ENCODE results near the gene SDK1. TPM values are rescaled to one million over a fixed set of nuclear protein-coding genes. Genes with fewer than 3 reads are reported as not detected.
"Not testable (repeated sequence)": the region's sequence is repeated elsewhere in the genome, so short reads cannot be mapped to it uniquely, and the experiment has no call there.

SDK1 gene
- total and polyA plus RNA-seq, 2 experiments from 2014 or later, result 2.1 to 10.0 TPM

DNA sequence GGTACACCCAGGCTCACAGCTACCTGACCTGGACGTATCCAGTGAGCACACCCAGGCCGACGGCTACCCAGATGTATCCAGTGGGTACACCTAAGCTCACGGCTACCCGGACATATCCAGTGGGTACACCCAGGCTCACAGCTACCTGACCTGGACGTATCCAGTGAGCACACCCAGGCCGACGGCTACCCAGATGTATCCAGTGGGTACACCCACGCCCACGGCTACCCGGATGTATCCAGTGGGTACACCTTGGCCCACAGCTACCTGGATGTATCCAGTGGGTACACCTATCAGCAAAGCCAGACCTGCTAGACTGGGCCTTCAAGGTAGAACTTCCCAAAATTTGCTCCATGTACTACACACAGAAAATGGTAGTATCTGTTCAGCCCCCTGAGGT lies 662.7 kb downstream of the SDK1 start:
- H2AFZ ChIP-seq; H4K20me1 ChIP-seq (replicated peaks; ENCODE audit: insufficient read depth); H3K27me3 Mint-ChIP-seq (ENCODE audit: insufficient read depth, low read depth, poor library complexity); H3K27ac Mint-ChIP-seq; H3K4me1 Mint-ChIP-seq; ATAC-seq; H3K4me3 Mint-ChIP-seq; H3K9me3 Mint-ChIP-seq; H3K27me3 ChIP-seq (ENCODE audit: insufficient read depth); H3K36me3 ChIP-seq (ENCODE audit: insufficient read depth); DNase-seq (ENCODE audit: low spot score); H3F3A ChIP-seq (replicated peaks; ENCODE audit: low read depth); H3K27ac ChIP-seq (ENCODE audit: low read depth); H3K79me2 ChIP-seq (replicated peaks; ENCODE audit: insufficient read depth); H3K36me3 Mint-ChIP-seq (ENCODE audit: low read depth); H3K4me2 ChIP-seq; H3K9me2 ChIP-seq (ENCODE audit: insufficient read depth); H3K4me3 ChIP-seq; H3K4me1 ChIP-seq (ENCODE audit: insufficient read depth): not testable (repeated sequence)

DNA sequence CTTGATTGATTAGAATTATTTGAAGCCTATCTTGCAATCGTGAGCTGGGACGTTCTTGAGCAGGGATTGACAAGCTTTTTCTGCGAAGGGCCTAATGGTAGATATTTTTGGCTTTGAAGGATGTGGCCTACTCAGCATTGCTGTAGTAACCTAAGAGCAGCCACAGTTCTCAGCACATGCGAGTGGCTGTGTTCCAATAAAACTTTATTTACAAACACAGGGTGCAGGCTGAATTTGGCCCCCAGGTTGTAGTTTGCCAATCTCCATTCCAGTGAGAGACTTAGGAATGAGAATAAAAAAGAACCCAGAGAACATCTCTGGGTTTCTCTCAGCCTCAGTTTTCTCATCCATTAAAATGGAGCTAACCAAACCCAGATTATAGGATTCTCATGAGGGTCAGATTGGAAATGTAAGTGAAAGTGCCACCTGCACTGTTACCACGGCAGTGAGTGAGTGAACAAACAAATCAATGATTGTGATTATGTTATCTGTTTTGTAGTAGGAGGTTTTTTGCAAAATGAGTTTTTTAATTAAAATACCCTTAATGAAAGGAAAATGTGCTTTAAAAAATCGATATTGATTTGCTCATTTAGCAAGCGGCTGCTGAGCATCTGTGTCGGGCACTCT lies 664.0 kb downstream of the SDK1 start:
- Histone ChIP-seq H3K9me2 (ENCODE audit: insufficient read depth) (no peaks in the 10 kb centered on the region), H4K20me1 (replicated peaks; ENCODE audit: insufficient read depth) (no peaks in the 10 kb centered on the region), H3F3A (replicated peaks; ENCODE audit: low read depth) (no peaks in the 10 kb centered on the region), H3K36me3 (ENCODE audit: insufficient read depth) (no peaks in the 10 kb centered on the region), H3K79me2 (replicated peaks; ENCODE audit: insufficient read depth) (no peaks in the 10 kb centered on the region), H3K4me1 (ENCODE audit: insufficient read depth) (no peaks in the 10 kb centered on the region), H3K27ac (ENCODE audit: low read depth) (no peak overlapping the region), H3K27me3 (ENCODE audit: insufficient read depth) (no peaks in the 10 kb centered on the region), H3K4me3 (no peak overlapping the region), H3K4me2 (no peak overlapping the region), H2AFZ (no peak overlapping the region)
- Mint-ChIP-seq H3K27ac (no peak overlapping the region), H3K4me1 (peaks cover 2% of the 10 kb centered on the region; the same call in 1 of the 3 replicates), H3K27me3 (ENCODE audit: insufficient read depth, low read depth, poor library complexity) (peaks cover 5% of the 10 kb centered on the region), H3K36me3 (ENCODE audit: low read depth) (peaks cover 7% of the 10 kb centered on the region; the same call in 1 of the 3 replicates), H3K4me3 (no peak overlapping the region), H3K9me3 (no peaks in the 10 kb centered on the region)
- ATAC-seq (no peak), DNase-seq (ENCODE audit: low spot score) (no peak)
- TF ChIP-seq, protein P1, sequence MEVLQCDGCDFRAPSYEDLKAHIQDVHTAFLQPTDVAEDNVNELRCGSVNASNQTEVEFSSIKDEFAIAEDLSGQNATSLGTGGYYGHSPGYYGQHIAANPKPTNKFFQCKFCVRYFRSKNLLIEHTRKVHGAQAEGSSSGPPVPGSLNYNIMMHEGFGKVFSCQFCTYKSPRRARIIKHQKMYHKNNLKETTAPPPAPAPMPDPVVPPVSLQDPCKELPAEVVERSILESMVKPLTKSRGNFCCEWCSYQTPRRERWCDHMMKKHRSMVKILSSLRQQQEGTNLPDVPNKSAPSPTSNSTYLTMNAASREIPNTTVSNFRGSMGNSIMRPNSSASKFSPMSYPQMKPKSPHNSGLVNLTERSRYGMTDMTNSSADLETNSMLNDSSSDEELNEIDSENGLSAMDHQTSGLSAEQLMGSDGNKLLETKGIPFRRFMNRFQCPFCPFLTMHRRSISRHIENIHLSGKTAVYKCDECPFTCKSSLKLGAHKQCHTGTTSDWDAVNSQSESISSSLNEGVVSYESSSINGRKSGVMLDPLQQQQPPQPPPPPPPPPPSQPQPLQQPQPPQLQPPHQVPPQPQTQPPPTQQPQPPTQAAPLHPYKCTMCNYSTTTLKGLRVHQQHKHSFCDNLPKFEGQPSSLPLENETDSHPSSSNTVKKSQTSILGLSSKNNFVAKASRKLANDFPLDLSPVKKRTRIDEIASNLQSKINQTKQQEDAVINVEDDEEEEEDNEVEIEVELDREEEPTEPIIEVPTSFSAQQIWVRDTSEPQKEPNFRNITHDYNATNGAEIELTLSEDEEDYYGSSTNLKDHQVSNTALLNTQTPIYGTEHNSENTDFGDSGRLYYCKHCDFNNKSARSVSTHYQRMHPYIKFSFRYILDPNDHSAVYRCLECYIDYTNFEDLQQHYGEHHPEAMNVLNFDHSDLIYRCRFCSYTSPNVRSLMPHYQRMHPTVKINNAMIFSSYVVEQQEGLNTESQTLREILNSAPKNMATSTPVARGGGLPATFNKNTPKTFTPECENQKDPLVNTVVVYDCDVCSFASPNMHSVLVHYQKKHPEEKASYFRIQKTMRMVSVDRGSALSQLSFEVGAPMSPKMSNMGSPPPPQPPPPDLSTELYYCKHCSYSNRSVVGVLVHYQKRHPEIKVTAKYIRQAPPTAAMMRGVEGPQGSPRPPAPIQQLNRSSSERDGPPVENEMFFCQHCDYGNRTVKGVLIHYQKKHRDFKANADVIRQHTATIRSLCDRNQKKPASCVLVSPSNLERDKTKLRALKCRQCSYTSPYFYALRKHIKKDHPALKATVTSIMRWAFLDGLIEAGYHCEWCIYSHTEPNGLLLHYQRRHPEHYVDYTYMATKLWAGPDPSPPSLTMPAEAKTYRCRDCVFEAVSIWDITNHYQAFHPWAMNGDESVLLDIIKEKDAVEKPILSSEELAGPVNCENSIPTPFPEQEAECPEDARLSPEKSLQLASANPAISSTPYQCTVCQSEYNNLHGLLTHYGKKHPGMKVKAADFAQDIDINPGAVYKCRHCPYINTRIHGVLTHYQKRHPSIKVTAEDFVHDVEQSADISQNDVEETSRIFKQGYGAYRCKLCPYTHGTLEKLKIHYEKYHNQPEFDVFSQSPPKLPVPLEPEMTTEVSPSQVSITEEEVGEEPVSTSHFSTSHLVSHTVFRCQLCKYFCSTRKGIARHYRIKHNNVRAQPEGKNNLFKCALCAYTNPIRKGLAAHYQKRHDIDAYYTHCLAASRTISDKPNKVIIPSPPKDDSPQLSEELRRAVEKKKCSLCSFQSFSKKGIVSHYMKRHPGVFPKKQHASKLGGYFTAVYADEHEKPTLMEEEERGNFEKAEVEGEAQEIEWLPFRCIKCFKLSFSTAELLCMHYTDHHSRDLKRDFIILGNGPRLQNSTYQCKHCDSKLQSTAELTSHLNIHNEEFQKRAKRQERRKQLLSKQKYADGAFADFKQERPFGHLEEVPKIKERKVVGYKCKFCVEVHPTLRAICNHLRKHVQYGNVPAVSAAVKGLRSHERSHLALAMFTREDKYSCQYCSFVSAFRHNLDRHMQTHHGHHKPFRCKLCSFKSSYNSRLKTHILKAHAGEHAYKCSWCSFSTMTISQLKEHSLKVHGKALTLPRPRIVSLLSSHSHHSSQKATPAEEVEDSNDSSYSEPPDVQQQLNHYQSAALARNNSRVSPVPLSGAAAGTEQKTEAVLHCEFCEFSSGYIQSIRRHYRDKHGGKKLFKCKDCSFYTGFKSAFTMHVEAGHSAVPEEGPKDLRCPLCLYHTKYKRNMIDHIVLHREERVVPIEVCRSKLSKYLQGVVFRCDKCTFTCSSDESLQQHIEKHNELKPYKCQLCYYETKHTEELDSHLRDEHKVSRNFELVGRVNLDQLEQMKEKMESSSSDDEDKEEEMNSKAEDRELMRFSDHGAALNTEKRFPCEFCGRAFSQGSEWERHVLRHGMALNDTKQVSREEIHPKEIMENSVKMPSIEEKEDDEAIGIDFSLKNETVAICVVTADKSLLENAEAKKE (CRISPR knock-in tag; IDR thresholded peaks at IDR 0.05), result no peak
- no peak for TF ChIP-seq ZNF114 (CRISPR knock-in tag; IDR thresholded peaks at IDR 0.05)
- TF ChIP-seq CREB1 (CRISPR knock-in tag; IDR thresholded peaks at IDR 0.05; ENCODE audit: low read depth), result no peak
- no peak for TF ChIP-seq STAT1 (IDR thresholded peaks at IDR 0.05; ENCODE audit: unreplicated experiment)
- TF ChIP-seq ZNF331 (CRISPR knock-in tag; IDR thresholded peaks at IDR 0.05; ENCODE audit: low read depth), result no peak
- TF ChIP-seq POLR2AphosphoS5 (IDR thresholded peaks at IDR 0.05; ENCODE audit: low read depth), result no peak
- TF ChIP-seq EZH2phosphoT487 (IDR thresholded peaks at IDR 0.05; ENCODE audit: unreplicated experiment), result no peak

All from GM23338 (cell line).